GM12873 (cell line): Measurements from ENCODE around the gene KCNJ3.

Experiments
- TF ChIP-seq, protein P1 (sequence below): IDR thresholded peaks from 2 replicates; pipeline ENCODE4 v1.5.1; 2012; ENCODE audit warnings: low read depth, mild to moderate bottlenecking, moderate library complexity, low read length, control low read depth; ENCODE audit not compliant: insufficient read depth; ENCODE audit errors: missing control alignments

Gene KCNJ3

DNA sequence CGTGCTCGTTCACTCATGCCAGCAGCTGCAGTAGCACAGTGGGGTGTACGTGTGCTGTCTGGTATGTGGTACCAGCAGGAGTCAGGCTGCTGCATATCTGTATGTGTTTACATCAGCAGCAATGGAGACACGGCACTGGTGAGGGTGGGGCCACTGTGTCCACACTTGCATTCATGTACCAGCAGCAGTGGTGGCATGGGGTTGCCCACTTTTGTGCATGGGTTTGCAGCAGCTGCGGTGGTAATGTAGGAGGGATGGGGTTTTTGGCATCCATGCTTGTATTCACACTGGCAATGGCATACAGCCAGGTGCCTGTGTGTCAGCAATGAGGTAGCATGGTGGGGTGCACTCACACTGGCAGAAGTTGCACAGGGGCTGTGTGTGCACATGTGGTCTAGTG, 187.8 kb downstream of the KCNJ3 start:
- TF ChIP-seq, protein P1, sequence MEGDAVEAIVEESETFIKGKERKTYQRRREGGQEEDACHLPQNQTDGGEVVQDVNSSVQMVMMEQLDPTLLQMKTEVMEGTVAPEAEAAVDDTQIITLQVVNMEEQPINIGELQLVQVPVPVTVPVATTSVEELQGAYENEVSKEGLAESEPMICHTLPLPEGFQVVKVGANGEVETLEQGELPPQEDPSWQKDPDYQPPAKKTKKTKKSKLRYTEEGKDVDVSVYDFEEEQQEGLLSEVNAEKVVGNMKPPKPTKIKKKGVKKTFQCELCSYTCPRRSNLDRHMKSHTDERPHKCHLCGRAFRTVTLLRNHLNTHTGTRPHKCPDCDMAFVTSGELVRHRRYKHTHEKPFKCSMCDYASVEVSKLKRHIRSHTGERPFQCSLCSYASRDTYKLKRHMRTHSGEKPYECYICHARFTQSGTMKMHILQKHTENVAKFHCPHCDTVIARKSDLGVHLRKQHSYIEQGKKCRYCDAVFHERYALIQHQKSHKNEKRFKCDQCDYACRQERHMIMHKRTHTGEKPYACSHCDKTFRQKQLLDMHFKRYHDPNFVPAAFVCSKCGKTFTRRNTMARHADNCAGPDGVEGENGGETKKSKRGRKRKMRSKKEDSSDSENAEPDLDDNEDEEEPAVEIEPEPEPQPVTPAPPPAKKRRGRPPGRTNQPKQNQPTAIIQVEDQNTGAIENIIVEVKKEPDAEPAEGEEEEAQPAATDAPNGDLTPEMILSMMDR = no peak

GRCh38 chr2:154898269-154898668, 199.8 kb downstream of the KCNJ3 start:
- TF ChIP-seq, protein P1 = no peak

GRCh38 chr2:154901063-154901462, 202.6 kb downstream of the KCNJ3 start:
- TF ChIP-seq, protein P1 = no peak
